Stimulated activated CD4-positive, alpha-beta T cell treated with anti-CD3 and anti-CD28 coated beads, Interleukin-4, amount 100 ng/mL, for 1 hour (primary cell): ENCODE measurements around the gene AKAP14.
"Not testable (repeated sequence)": the region's sequence is repeated elsewhere in the genome, so short reads cannot be mapped to it uniquely, and the experiment has no call there.

ENCODE experiments used
- DNase-seq: peaks from one replicate; pipeline ENCODE4 v3.0.0-alpha.2; 2020

AKAP14 gene

DNA sequence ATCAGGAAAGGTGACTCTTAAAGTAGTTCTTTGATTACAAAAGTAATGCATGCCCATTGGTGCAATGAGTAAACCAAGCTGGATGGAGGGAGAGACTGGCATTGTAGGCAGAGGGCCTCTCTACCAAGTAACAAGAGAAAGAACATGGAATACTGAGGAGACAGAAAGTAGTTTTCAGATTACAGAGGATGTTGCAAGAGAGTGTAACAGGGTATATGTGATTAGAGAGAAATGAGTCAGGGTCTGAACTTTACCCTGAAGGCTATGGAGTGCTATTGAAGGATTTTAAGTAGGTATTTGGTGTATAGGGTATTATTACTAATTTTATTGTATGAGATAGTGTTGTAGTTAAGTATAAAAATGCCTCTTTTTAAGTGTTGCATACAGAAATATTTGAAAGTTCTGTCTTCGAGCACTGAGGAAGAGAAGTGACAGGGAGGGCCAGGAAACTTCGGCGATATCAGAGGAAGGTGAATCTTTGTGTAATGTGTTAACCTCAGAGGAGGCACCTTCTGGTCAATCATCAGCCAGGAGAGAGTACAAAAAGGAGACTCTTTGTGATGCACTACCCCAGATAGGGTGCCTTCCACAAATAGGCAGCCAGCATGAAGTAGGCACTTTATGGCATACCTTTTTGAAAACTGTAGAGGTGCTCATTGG is 39.7 kb downstream of the AKAP14 start:
- DNase-seq, result no peak

DNA sequence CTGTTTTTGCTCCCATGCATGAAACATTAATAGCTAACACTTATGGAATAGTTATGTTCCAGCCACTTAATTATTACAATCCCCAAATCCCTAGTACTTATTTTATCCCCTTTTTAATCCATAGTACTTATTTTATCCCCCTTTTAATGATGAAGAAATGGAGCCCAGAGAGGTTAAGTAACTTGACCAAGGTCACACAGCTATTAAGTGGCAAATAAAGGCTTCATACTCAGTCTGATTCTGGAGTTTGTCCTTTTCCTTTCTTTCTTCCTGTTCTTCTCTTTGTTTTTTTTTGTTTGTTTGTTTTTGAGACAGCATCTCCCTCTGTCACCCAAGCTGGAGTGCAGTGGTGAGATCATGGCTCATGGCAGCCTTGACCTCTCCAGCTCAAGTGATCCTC is 45.6 kb downstream of the AKAP14 start:
- DNase-seq, result no peak

DNA sequence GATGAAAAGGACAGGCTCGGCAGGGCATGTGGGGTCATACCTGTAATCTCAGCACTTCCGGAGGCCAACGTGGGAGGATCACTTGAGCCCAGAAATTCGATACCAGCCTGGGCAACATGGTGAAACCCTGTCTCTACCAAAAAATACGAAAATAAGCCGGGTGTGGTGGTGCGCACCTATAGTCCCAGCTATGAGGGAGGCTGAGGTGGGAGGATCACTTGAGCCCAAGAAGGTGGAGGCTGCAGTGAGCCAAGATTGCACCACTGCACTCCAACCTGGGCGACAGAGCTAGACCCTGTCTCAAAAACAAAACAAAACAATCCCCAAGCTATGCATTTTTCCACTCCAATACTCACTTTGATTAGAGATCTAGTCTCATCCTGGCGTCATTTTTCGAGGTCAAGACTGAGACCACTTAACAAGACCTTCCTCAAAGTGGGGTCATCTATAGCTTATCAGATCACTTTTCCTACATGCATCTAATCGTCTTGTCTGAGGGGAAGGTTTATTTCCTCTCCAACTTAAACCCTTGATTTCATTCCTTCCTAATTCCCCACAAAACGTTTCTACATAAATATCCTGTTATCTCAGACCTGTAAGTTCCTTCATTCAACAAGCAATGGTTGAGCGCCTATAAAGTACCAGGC is 46.6 kb downstream of the AKAP14 start:
- DNase-seq, result no peak

DNA sequence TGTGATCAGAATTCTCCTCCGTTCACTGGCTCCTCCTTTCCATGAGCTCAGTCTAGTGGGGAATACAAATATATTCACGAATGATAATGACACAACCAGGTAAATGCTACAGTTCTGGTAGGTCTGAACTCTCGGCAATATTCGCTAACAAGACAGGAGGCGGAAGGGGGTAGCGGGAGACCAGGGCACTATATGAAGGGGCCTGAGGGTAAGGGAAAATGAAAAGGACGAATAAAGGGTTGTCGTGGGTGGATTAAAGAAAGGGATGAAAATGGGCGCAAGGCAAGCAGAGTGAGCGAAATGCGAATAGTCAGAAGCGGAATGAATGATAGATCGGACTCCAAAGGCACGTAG is 47.1 kb downstream of the AKAP14 start:
- DNase-seq, result no peak

DNA sequence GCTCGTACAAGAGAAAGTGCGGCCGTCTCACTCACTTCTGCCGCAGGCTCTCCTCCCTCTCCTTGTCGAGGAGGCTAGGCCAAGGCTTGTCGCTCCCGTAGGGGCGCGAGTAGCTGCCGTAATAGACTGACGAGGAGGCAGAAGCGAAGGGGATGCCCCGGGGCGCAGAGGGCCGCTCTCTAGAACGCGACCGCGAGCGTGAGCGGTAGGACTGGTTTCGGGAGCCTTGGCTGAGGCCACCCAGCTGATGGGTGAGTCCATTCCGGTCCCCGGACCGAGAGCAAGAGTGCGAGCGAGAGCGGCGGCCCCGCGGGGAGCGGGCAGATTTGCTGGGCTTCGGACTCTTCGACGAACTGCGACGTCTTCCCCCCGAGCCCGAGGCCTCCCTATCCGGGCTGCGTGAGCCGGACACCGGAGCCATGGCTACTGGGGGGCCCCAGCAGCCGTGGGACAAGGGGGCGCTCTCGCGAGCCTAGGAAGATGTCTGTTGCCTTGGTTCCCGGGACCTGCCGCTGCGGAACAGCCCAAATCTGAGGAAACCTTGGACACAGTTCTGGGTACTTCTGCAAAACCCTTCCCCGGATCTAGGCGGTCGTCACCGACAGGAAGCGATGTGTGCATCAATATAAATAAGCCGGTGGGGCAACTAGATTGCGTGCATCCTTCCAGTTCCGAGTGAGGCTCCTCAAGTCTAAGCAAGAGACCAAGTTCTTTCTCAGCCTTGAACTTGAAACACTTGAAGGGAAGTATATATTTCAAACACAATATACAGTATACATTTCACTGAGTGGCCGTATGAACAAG is 47.7 kb downstream of the AKAP14 start, which contains the start of gene NKAP:
NKAP (minus strand) TSS at position 567 of the 804 bp plus-strand sequence; CDS start at position 421, 146 bp downstream.
- peak; percentile 70 for DNase-seq

DNA sequence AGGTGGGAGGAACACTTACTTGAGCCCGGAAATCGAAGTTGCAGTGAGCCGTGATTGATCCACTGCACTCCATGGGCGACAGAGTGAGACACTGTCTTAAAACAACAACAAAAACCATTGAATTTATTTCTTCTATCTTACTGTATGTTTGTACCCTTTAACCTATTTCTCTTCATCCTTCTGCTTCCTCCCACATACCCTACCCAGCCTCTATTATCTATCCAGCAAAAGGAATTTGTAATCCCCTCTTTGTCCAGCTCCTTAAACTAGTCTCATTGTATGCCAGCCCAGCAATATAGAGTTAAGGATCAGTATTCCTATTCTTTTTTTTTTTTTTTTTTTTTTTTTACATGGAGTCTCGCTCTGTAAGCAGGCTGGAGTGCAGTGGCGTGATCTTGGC is 49.8 kb downstream of the AKAP14 start:
- no peak for DNase-seq

DNA sequence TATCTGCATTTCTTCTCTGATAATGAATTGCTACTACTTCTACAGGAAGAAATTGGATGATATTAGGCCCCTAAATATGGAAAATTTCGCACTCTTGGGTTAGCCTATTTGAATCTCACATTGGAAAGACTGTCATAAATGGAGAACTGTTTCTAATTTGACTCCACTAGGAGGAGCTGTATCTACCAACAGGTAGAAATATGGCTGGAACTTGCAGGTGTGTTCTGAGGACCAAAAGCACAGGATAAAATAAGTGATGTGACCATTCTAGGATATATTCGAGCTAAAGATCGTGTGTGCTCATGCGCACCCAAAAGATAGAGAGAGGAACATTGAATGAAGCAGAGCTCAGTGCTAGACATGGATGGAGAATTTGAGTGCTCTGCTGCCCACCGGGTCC is 52.7 kb downstream of the AKAP14 start:
- no peak for DNase-seq

DNA sequence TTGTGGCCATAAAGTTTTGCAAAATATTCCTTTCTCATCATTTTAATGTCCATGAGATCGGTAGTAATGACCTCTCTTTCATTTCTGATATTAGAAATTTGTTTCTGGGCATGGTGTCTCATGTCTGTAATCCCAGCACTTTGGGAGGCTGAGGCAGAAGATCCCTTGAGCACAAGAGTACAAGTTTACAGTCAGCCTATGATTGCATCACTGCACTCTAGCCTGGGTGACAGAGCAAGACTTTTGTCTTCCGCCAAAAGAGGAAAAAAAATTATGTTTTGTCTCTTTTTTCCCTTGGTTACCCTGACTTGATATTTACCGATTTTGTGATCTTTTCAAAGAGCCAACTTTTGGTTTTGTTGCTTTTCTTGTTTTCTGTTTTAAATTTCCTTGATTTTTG is 58.7 kb downstream of the AKAP14 start:
- DNase-seq, result no peak

DNA sequence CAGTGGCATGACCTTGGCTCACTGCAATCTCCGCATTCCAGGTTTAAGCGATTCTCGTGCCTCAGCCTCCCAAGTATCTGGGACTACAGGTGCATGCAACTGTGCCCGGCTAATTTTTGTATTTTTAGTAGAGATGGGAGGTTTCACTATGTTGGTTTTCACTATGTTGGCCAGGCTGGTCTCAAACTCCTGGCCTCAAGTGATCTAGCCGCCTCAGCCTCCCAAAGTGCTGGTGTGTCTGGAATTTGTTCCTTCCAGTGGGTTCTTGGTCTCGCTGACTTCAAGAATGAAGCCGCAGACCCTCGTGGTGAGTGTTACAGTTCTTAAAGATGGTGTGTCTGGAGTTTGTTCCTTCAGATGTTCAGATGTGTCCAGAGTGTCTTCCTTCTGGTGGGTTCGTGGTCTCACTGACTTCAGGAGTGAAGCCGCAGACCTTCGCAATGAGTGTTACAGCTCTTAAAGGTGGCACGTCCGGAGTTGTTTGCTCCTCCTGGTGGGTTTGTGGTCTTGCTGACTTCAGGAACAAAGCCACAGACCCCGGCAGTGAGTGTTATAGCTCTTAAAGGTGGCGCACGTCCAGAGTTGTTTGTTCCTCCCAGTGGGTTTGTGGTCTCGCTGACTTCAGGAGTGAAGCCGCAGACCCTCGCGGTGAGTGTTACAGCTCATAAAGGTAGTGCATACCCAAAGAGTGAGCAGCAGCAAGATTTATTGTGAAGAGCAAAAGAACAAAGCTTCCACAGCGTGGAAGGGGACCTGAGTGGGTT is 60.3 kb downstream of the AKAP14 start:
- not testable (repeated sequence) for DNase-seq

DNA sequence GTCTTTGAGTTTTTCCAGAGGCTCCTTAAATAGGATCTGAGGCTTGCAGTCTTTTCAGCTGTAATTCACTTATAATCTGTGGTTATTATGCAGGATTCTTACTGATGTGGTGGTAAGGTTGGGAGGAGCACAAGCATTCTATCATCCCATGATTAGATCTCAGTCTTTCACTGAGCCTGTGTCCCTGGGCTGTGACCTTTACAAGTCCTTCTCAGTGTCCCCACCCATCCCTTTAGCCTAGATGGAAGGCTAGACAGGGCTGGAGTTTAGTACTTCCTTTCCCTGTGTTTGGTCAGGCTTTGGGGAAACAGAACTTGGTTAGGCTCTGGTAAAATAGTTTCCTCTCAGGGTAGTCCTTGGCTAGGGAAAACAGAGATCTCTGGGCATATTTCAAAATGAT is 64.9 kb downstream of the AKAP14 start:
- no peak for DNase-seq

DNA sequence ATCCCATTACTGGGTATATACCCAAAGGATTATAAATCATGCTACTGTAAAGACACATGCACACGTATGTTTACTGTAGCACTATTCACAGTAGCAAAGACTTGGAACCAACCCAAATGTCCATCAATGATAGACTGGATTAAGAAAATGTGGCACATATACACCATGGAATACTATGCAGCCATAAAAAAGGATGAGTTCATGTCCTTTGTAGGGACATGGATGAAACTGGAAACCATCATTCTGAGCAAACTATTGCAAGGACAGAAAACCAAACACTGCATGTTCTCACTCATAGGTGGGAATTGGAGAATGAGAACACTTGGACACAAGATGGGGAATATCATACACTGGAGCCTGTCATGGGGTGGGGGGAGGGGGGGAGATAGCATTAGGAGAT is 71.1 kb downstream of the AKAP14 start:
- not testable (repeated sequence) for DNase-seq
